Small intestine (tissue), 7 donors: ENCODE results near the gene NSG2. TPM values are rescaled to one million over a fixed set of nuclear protein-coding genes. Genes with fewer than 3 reads are reported as not detected.

Experiments used
- DNase-seq, 2 donors: peaks; one replicate each; pipeline versions ENCODE4 v3.0.0 to v3.0.0-alpha.2; 2013
- FAIRE-seq: peaks from 2 replicates; lab custom pipeline; 2012; peaks lifted over from hg19 to GRCh38; lab: Jason Lieb, UNC
- H3K27ac ChIP-seq, 3 donors: one replicate each; pipeline ENCODE4 v1.5.1; 2013; ENCODE audit warnings: low read length in 2 of 3, mild to moderate bottlenecking in 2 of 3, control low read depth in 1 of 3, inconsistent platforms in 1 of 3, low read depth in 1 of 3, moderate library complexity in 1 of 3
- H3K27me3 ChIP-seq, 3 donors: one replicate each; pipeline ENCODE4 v1.6.1; 2013; ENCODE audit warnings: low read length in 3 of 3, inconsistent platforms in 1 of 3; ENCODE audit not compliant: control insufficient read depth in 3 of 3, insufficient read depth in 3 of 3
- H3K36me3 ChIP-seq, 3 donors: one replicate each; pipeline ENCODE4 v1.6.1; 2013; ENCODE audit warnings: low read length in 3 of 3, inconsistent platforms in 1 of 3, low read depth in 1 of 3, mild to moderate bottlenecking in 1 of 3, moderate library complexity in 1 of 3; ENCODE audit not compliant: control insufficient read depth in 3 of 3, insufficient read depth in 2 of 3
- H3K4me1 ChIP-seq, 3 donors: one replicate each; pipeline ENCODE4 v1.6.1; 2013; ENCODE audit warnings: low read length in 2 of 3, inconsistent platforms in 1 of 3, low read depth in 1 of 3, mild to moderate bottlenecking in 1 of 3, moderate library complexity in 1 of 3; ENCODE audit not compliant: control insufficient read depth in 3 of 3, insufficient read depth in 2 of 3
- H3K4me3 ChIP-seq, 3 donors: one replicate each; pipeline ENCODE4 v1.5.1; 2013; ENCODE audit warnings: low read length in 3 of 3, control low read depth in 1 of 3, inconsistent platforms in 1 of 3, low read depth in 1 of 3, mild to moderate bottlenecking in 1 of 3, moderate library complexity in 1 of 3
- H3K9me3 ChIP-seq, 2 donors: one replicate each; pipeline ENCODE4 v1.6.1; 2013; ENCODE audit warnings: low read depth in 1 of 2, low read length in 1 of 2; ENCODE audit not compliant: control insufficient read depth in 2 of 2, insufficient read depth in 1 of 2
- WGBS, 3 donors: extraction: QIAGEN DNeasy Blood & Tissue Kit; methylation state at CpG; one replicate each; pipeline ENCODE4 v1.1.7; 2013; 5-methylcytosine and 5-hydroxymethylcytosine counted together
- polyA plus RNA-seq, 4 donors: library from polyadenylated mRNA; stranded (reverse) in 3 of 4; unstranded in 1 of 4; fragments of 200-250 nt in 3 of 4; fragments of 120-200 nt in 1 of 4; gene quantifications; one replicate each; pipeline versions ENCODE4 v1.2.1 to v1.2.3, GENCODE V29; 2013
- donor health status: healthy with polysubstance abuse.
- donor health status: control.
- donor health status: control.
- donor health status: Bipolar disorder and iron deficiency.
- donor health status: healthy.

The NSG2 gene
- polyA plus RNA-seq, 4 donors: 0.81 to 22.7 (median 1.7) TPM; not detected in 1

DNA sequence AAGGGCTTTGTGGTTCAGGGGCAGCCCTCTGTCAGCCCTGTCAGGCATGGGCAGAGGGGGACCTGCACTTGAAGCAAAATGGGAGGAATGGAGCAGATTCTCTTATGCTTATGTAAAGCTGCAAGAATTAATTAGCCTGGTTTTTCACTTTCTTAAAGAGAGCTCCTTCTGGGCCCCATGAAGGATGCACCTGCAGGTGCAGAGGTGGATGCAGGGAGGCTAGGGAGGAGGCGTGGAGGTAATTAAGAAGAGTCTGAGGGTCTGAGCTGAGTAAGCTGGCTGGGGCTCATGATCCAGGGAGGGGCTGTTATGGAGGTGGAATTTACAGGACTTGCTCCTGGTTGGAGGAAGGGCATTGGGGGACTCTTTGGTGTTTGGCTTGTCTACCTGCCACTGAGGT, 22.0 kb downstream of the NSG2 start:
- FAIRE-seq (no peak), DNase-seq (no peak)
- Histone ChIP-seq H3K27ac (no peak overlapping the region), H3K4me3 (no peak overlapping the region), H3K36me3 (no peaks in the 10 kb centered on the region), H3K9me3 (no peaks in the 10 kb centered on the region), H3K27me3 (peaks cover 0 to 3% (median 0%) of the 10 kb centered on the region in 3 donors), H3K4me1 (peaks cover 0 to 5% (median 0%) of the 10 kb centered on the region in 3 donors)
- 80 to 86% (median 86%) methylated on average over 1 of the region's 1 CpG for WGBS, 3 donors

DNA sequence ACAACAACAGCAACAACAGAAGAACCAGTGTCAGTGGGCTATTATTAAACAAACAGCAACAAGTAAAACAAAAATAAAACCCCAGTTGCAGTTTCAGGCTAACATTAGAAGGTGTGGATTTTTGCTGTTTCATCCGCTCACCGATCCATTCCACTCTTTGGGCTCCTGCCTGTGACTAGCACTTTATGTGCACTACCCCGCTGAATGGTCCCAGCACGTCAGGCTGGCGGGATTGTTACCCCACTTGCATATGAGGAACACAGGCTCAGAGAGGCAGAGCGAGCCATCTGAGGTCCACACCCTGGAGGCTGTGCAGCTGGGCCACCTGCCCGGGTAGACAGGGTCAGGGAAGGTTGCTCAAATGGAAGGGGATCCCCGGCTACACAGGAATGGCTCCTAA, 26.0 kb downstream of the NSG2 start:
- no peaks in the 10 kb centered on the region for H3K36me3 ChIP-seq
- 78 to 83% (median 79%) methylated on average over 8 of the region's 8 CpGs for WGBS, 3 donors
- no peaks in the 10 kb centered on the region for H3K27me3 ChIP-seq
- DNase-seq (no peak), FAIRE-seq (no peak)
- H3K9me3 ChIP-seq: no peaks in the 10 kb centered on the region
- H3K27ac ChIP-seq: no peak overlapping the region
- no peak overlapping the region for H3K4me3 ChIP-seq
- no peaks in the 10 kb centered on the region for H3K4me1 ChIP-seq

DNA sequence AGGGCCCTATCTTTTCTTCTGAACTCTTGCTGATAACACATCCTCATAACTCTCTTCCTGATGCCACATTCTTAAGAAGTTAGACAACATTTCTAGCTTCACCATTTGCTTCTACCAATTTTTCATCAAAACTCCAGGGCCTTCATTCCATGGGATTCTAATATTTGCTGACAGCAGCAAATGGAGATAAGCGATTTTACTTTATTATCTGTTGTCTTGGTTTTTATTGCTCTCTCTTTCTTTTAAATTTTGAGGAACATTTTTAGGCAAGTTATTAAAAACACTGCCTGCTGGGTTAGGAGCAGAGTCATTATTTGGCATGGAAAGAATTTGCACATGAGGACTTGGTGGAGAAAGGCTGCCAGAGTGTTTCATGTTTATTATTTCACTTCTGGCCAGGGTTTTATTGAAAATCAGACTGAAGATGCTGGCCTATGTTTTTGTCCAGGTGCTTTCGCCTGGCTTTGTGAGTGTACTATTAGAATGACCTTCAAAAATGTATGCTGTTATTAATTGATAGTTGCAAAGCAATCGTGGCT, 27.7 kb downstream of the NSG2 start:
- H3K27me3 ChIP-seq: no peaks in the 10 kb centered on the region
- H3K36me3 ChIP-seq: no peaks in the 10 kb centered on the region
- FAIRE-seq: no peak
- 48 to 68% (median 50%) methylated on average over 3 of the region's 3 CpGs for WGBS, 3 donors
- DNase-seq: no peak
- H3K4me1 ChIP-seq: no peaks in the 10 kb centered on the region
- H3K27ac ChIP-seq: no peak overlapping the region
- no peaks in the 10 kb centered on the region for H3K9me3 ChIP-seq
- H3K4me3 ChIP-seq: no peak overlapping the region

DNA sequence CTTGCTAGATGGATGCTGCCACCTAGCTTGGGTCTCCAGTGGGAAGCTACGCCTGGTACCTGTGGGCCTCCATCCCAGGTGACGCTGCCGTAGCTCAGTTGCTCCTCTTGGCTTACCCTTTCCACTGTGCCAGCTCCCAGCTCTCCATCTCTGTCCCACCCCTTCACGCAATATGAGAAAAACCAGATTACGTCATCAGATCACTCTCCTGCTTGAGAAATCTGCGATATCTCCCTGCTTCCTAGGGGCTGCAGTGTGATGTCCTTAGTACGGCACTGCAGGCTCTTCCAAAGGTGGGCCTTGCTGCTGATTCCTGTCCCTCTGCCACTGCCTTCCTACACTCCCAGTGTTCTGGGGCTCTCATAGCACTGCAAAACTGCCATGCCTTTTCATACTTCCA, 28.9 kb downstream of the NSG2 start:
- no peak for DNase-seq
- Histone ChIP-seq H3K4me3 (no peak overlapping the region), H3K9me3 (no peaks in the 10 kb centered on the region), H3K27me3 (no peaks in the 10 kb centered on the region), H3K4me1 (no peaks in the 10 kb centered on the region), H3K36me3 (no peaks in the 10 kb centered on the region), H3K27ac (no peak overlapping the region)
- no peak for FAIRE-seq
- WGBS, 3 donors: 93 to 96% (median 94%) methylated on average over 7 of the region's 7 CpGs

- Histone ChIP-seq H3K36me3 (no peaks in the 10 kb centered on the region), H3K9me3 (no peaks in the 10 kb centered on the region), H3K27ac (no peak overlapping the region), H3K4me1 (no peaks in the 10 kb centered on the region), H3K27me3 (no peaks in the 10 kb centered on the region), H3K4me3 (no peak overlapping the region)
- 37 to 57% (median 40%) methylated on average over 3 of the region's 3 CpGs for WGBS, 3 donors
- FAIRE-seq (no peak), DNase-seq (no peak)
Measured at GRCh38 chr5:174078416-174078815, 32.9 kb downstream of the NSG2 start.

DNA sequence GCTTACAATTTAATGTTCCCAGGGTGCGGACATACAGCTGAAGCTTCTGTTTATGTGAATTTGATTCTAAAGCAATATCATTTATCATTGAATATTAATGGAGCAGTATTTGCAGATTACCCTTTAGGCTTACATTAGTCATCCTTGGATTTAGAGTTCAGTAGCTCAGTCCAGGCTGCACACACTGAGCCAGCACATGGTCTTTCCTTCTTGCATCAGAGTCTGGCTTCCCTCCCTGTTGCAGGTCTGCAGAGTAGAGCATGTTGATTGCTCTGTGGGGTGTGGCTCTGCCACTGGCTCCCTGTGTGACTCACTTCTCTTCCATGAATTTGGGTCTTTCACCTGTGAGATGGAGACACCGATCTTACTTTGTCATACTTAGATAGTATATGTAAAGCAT, 36.8 kb downstream of the NSG2 start:
- 85 to 93% (median 90%) methylated on average over 2 of the region's 2 CpGs for WGBS, 3 donors
- no peaks in the 10 kb centered on the region for H3K4me1 ChIP-seq
- no peak overlapping the region for H3K4me3 ChIP-seq
- H3K9me3 ChIP-seq: no peaks in the 10 kb centered on the region
- no peaks in the 10 kb centered on the region for H3K36me3 ChIP-seq
- no peak for FAIRE-seq
- no peaks in the 10 kb centered on the region for H3K27me3 ChIP-seq
- H3K27ac ChIP-seq: no peak overlapping the region
- DNase-seq: no peak

GRCh38 chr5:174083056-174083827, 37.7 kb downstream of the NSG2 start:
- H3K4me3 ChIP-seq: no peak overlapping the region
- H3K4me1 ChIP-seq: no peaks in the 10 kb centered on the region
- no peak for FAIRE-seq
- no peak overlapping the region for H3K27ac ChIP-seq
- H3K9me3 ChIP-seq: no peaks in the 10 kb centered on the region
- no peak for DNase-seq
- no peaks in the 10 kb centered on the region for H3K36me3 ChIP-seq
- H3K27me3 ChIP-seq: no peaks in the 10 kb centered on the region
- 79 to 84% (median 84%) methylated on average over 12 of the region's 12 CpGs for WGBS, 3 donors

DNA sequence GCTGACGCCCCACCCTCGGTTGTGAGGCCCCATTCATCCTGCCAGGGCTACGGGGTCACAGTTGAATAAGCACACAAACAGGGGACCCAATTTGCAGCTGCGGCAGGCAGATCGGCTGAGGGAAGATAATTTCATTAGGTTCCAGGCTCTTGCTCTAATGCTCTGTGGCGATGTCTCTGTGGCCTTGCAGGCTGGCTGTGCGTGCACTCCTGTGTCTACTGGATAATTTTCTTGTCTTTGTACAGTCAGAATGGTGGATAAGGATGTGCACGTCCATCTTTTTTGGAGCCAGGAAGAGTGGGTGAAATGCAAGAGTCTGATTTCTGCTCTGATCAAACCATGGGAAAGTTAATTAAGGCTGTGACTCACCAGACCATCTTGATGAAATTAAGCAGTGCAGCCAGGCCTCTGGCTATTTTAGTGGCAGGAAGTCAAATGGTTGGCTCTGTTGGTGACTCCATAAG, 39.2 kb downstream of the NSG2 start:
- FAIRE-seq (no peak), DNase-seq (no peak)
- Histone ChIP-seq H3K4me3 (no peak overlapping the region), H3K27ac (no peak overlapping the region), H3K9me3 (no peaks in the 10 kb centered on the region), H3K36me3 (no peaks in the 10 kb centered on the region), H3K27me3 (no peaks in the 10 kb centered on the region), H3K4me1 (no peaks in the 10 kb centered on the region)
- 66 to 80% (median 76%) methylated on average over 8 of the region's 8 CpGs for WGBS, 3 donors
